HG03175 (cell line): ENCODE measurements around the gene SNX2.
A peak's percentile ranks its signal among the peaks of the same experiment; 100 is the strongest.
"Not testable (repeated sequence)": the region's sequence is repeated elsewhere in the genome, so short reads cannot be mapped to it uniquely, and the experiment has no call there.

ENCODE experiments used
- ATAC-seq: cut with Tn5 transposase; IDR thresholded peaks from one replicate; pipeline ENCODE4 v1.9.1; 2021; ENCODE audit warnings: mild to moderate bottlenecking, moderate library complexity; ENCODE audit not compliant: unreplicated experiment

SNX2 gene

GRCh38 chr5:122774861-122775549, at the start of gene SNX2:
SNX2 (plus strand) TSS chr5:122775080; CDS start chr5:122775104, 24 bp downstream.
- ATAC-seq = peak; percentile 88

- peak; percentile 48 for ATAC-seq
Observed at GRCh38 chr5:122727112-122727541, 47.8 kb upstream of the SNX2 start.

GRCh38 chr5:122730037-122730436, 44.8 kb upstream of the SNX2 start:
- ATAC-seq = peak; percentile 34

- no peak for ATAC-seq
Observed at GRCh38 chr5:122730456-122730855, 44.4 kb upstream of the SNX2 start.

GRCh38 chr5:122736086-122736845, 38.6 kb upstream of the SNX2 start:
- ATAC-seq = peak; percentile 53

GRCh38 chr5:122738088-122738487, 36.8 kb upstream of the SNX2 start:
- ATAC-seq = no peak

- no peak for ATAC-seq
Observed at GRCh38 chr5:122741681-122742080, 33.2 kb upstream of the SNX2 start.

GRCh38 chr5:122743261-122743660, 31.6 kb upstream of the SNX2 start:
- no peak for ATAC-seq

GRCh38 chr5:122745597-122745996, 29.3 kb upstream of the SNX2 start:
- ATAC-seq = no peak

- no peak for ATAC-seq
Observed at GRCh38 chr5:122749886-122750285, 25.0 kb upstream of the SNX2 start.

GRCh38 chr5:122751293-122751782, 23.5 kb upstream of the SNX2 start:
- no peak for ATAC-seq

- ATAC-seq = no peak
Observed at GRCh38 chr5:122753500-122753899, 21.4 kb upstream of the SNX2 start.

GRCh38 chr5:122755783-122756182, 19.1 kb upstream of the SNX2 start:
- no peak for ATAC-seq

- peak; percentile 85 for ATAC-seq
Observed at GRCh38 chr5:122756264-122756911, 18.5 kb upstream of the SNX2 start.

- peak; percentile 51 for ATAC-seq
Observed at GRCh38 chr5:122757285-122757684, 17.6 kb upstream of the SNX2 start.

- ATAC-seq = no peak
Observed at GRCh38 chr5:122759241-122760070, 15.4 kb upstream of the SNX2 start.

- ATAC-seq = no peak
Observed at GRCh38 chr5:122760236-122760635, 14.6 kb upstream of the SNX2 start.

- ATAC-seq = no peak
Observed at GRCh38 chr5:122761115-122761514, 13.8 kb upstream of the SNX2 start.

- not testable (repeated sequence) for ATAC-seq
Observed at GRCh38 chr5:122761896-122762295, 13.0 kb upstream of the SNX2 start.

- no peak for ATAC-seq
Observed at GRCh38 chr5:122766130-122766529, 8.8 kb upstream of the SNX2 start.

GRCh38 chr5:122770477-122770876, 4.4 kb upstream of the SNX2 start:
- no peak for ATAC-seq
